Tibial nerve (tissue), 4 donors: ENCODE data around the gene OR4X2. TPM values are rescaled to one million over a fixed set of nuclear protein-coding genes. Genes with fewer than 3 reads are reported as not detected.
"Not testable (repeated sequence)": the region's sequence is repeated elsewhere in the genome, so short reads cannot be mapped to it uniquely, and the experiment has no call there.

ENCODE experiments used
- DNase-seq, 2 donors: peaks; one replicate each; pipeline ENCODE4 v3.0.0-alpha.2; 2019; ENCODE audit warnings: low spot score in 2 of 2
- H3K27ac ChIP-seq, 4 donors: fragments of 200-600 bp; sonication (generic) in 3 of 4; one replicate each; pipeline ENCODE4 v1.5.1; 2017 to 2019; ENCODE audit warnings: mild to moderate bottlenecking in 1 of 4
- H3K27me3 ChIP-seq, 2 donors: fragments of 200-600 bp; sonication (generic) in 1 of 2; one replicate each; pipeline versions ENCODE4 v1.5.1 to v1.6.0; 2017 to 2019
- H3K36me3 ChIP-seq, 3 donors: fragments of 200-600 bp; sonication (generic); one replicate each; pipeline ENCODE4 v1.5.1; 2018 to 2019
- H3K4me1 ChIP-seq, 4 donors: fragments of 200-600 bp; sonication (generic) in 3 of 4; one replicate each; pipeline ENCODE4 v1.5.1; 2017 to 2019
- H3K4me3 ChIP-seq, 4 donors: fragments of 200-600 bp; sonication (generic) in 3 of 4; one replicate each; pipeline ENCODE4 v1.5.1; 2017 to 2019; ENCODE audit warnings: mild to moderate bottlenecking in 1 of 4, moderate library complexity in 1 of 4
- H3K9me3 ChIP-seq, 4 donors: fragments of 200-600 bp; sonication (generic) in 3 of 4; one replicate each; pipeline ENCODE4 v1.5.1; 2017 to 2019
- EP300 ChIP-seq, 2 donors: sonication (generic); formaldehyde crosslinking; IDR thresholded peaks; one replicate each; pipeline ENCODE4 v1.6.1; 2017; ENCODE audit warnings: antibody characterized with exemption in 2 of 2, mild to moderate bottlenecking in 1 of 2
- POLR2A ChIP-seq, 2 donors: fragments of 450-650 bp; IDR thresholded peaks; one replicate each; pipeline ENCODE4 v1.6.1; 2017; ENCODE audit warnings: antibody characterized with exemption in 2 of 2, mild to moderate bottlenecking in 2 of 2, moderate library complexity in 2 of 2
- WGBS, 2 donors: methylation state at CpG; one replicate each; pipeline ENCODE4 v1.1.5; 2018; 5-methylcytosine and 5-hydroxymethylcytosine counted together
- total RNA-seq, 4 donors: library from RNA; depleted of rRNA; stranded (reverse); fragments of >200 nt; gene quantifications; one replicate each; pipeline ENCODE4 v1.1.0, GENCODE V29; 2016
- TF ChIP-seq, protein P1 (sequence below), 5 experiments: fragments of 200-600 bp in 3 of 5; fragments of 450-650 bp in 2 of 5; sonication (generic) in 3 of 5; IDR thresholded peaks; one replicate each; pipeline ENCODE4 v1.5.1; 2016 to 2019; ENCODE audit warnings: antibody characterized with exemption in 5 of 5, mild to moderate bottlenecking in 3 of 5, moderate library complexity in 2 of 5

OR4X2 gene, protein sequence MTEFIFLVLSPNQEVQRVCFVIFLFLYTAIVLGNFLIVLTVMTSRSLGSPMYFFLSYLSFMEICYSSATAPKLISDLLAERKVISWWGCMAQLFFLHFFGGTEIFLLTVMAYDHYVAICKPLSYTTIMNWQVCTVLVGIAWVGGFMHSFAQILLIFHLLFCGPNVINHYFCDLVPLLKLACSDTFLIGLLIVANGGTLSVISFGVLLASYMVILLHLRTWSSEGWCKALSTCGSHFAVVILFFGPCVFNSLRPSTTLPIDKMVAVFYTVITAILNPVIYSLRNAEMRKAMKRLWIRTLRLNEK
- not detected for total RNA-seq

DNA sequence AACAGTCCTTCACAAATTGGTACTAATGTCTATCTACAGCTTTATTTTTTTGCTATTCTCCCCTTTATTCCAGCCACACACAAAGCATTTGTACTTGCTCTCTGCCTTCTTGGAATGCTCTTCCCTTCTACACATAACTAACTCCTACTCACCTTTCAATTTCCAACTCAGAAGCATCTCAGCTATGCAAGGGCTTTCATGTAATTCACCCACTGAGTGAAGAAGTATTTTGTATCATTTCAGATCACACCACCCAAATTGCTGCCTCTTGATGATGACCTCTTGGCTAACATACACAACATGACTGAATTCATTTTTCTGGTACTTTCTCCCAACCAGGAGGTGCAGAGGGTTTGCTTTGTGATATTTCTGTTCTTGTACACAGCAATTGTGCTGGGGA lies at the start of gene OR4X2:
Gene OR4X2, plus strand, starts transcription at position 301 of the 400 bp plus-strand sequence. Its CDS starts 0 bp downstream, at position 301.
- peaks cover 0 to 23% (median 4%) of the 10 kb centered on the region in 4 donors for H3K9me3 ChIP-seq
- no peaks in the 10 kb centered on the region for H3K27me3 ChIP-seq
- H3K4me1 ChIP-seq = no peaks in the 10 kb centered on the region
- no peak for DNase-seq
- H3K36me3 ChIP-seq = no peaks in the 10 kb centered on the region
- TF ChIP-seq, protein P1, sequence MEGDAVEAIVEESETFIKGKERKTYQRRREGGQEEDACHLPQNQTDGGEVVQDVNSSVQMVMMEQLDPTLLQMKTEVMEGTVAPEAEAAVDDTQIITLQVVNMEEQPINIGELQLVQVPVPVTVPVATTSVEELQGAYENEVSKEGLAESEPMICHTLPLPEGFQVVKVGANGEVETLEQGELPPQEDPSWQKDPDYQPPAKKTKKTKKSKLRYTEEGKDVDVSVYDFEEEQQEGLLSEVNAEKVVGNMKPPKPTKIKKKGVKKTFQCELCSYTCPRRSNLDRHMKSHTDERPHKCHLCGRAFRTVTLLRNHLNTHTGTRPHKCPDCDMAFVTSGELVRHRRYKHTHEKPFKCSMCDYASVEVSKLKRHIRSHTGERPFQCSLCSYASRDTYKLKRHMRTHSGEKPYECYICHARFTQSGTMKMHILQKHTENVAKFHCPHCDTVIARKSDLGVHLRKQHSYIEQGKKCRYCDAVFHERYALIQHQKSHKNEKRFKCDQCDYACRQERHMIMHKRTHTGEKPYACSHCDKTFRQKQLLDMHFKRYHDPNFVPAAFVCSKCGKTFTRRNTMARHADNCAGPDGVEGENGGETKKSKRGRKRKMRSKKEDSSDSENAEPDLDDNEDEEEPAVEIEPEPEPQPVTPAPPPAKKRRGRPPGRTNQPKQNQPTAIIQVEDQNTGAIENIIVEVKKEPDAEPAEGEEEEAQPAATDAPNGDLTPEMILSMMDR (IDR thresholded peaks at IDR 0.05) = no peak
- TF ChIP-seq EP300 (IDR thresholded peaks at IDR 0.05) = no peak
- no peak for TF ChIP-seq POLR2A (IDR thresholded peaks at IDR 0.05)
- peak within 1 kb of the TSS in 1 of 4 donors; percentile 0 for H3K27ac ChIP-seq
- H3K4me3 ChIP-seq = no peak within 1 kb of the TSS

DNA sequence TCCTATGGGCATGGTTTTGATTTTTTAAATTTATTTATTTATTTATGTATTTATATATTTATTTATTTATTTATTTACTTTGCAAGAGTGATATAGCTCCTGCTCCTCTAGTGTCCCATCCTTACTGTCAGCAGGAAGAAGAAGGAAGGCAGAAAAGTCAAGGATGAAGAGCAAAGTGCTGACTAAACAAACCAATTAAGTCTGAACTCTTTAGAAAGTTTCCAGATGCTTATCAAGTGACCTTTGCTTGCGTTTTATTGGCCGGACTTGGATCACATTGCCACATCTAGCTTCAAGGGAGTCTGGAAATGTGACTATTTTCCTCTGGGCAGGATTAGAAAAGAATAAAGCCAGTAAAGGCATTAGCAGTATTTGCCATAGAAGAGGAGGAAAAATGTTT lies 37.0 kb upstream of the OR4X2 start:
- no peak for DNase-seq
- Histone ChIP-seq H3K36me3 (no peaks in the 10 kb centered on the region), H3K27me3 (no peaks in the 10 kb centered on the region), H3K4me1 (no peaks in the 10 kb centered on the region), H3K4me3 (no peak overlapping the region), H3K27ac (no peak overlapping the region), H3K9me3 (no peaks in the 10 kb centered on the region)
- WGBS, 2 donors = 89% methylated on average over 2 of the region's 2 CpGs
- TF ChIP-seq, protein P1 (IDR thresholded peaks at IDR 0.05) = no peak
- TF ChIP-seq EP300 (IDR thresholded peaks at IDR 0.05) = no peak
- TF ChIP-seq POLR2A (IDR thresholded peaks at IDR 0.05) = no peak

DNA sequence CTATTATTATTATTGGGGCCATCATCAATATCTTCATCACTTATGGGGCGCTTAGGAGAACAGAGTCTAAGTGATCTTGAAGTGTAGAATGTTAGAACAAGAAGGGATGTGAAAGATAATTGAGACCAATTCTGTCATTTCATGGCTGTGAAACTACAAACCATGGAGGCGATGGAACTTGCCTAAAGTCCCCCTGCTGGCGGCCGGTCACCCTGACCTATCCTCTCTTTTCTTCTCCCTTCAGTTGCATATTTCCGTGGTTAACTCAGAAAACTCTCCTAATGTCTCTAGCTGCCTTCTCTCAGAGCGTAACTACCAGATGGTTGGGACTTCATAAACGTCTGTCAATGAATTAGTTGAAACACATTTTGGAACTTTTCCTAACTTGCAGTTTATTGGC lies 34.9 kb upstream of the OR4X2 start:
- no peaks in the 10 kb centered on the region for H3K27me3 ChIP-seq
- H3K4me3 ChIP-seq = no peak overlapping the region
- TF ChIP-seq, protein P1 (IDR thresholded peaks at IDR 0.05) = peak in 1 of 5 experiments; percentile 11
- no peak for TF ChIP-seq POLR2A (IDR thresholded peaks at IDR 0.05)
- no peak for DNase-seq
- no peaks in the 10 kb centered on the region for H3K36me3 ChIP-seq
- no peaks in the 10 kb centered on the region for H3K4me1 ChIP-seq
- no peaks in the 10 kb centered on the region for H3K9me3 ChIP-seq
- WGBS, 2 donors = 24 to 29% methylated on average over 7 of the region's 7 CpGs
- no peak overlapping the region for H3K27ac ChIP-seq

DNA sequence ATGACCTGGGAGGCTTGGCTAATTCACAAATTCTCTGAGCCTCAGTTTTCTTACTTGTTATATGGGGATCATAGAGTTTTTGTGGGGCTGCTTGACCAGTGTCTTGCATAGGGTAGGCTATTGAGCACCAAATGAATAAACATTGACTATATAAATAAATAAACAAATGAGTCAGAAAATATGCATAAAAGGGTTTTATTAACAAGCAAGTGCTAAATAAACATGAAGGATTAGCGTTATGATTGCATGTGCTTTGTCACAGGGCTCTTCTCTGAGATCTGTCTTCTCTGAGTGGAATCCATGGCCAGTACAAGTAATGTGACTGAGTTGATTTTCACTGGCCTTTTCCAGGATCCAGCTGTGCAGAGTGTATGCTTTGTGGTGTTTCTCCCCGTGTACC lies 28.4 kb upstream of the OR4X2 start, which contains the start of gene OR4B1:
Gene OR4B1, plus strand, starts transcription at position 301 of the 400 bp plus-strand sequence. Its CDS starts 0 bp downstream, at position 301.
- no peaks in the 10 kb centered on the region for H3K36me3 ChIP-seq
- no peak within 1 kb of the TSS for H3K27ac ChIP-seq
- no peak for DNase-seq
- H3K4me1 ChIP-seq = no peaks in the 10 kb centered on the region
- no peaks in the 10 kb centered on the region for H3K9me3 ChIP-seq
- TF ChIP-seq POLR2A (IDR thresholded peaks at IDR 0.05) (no peak), EP300 (IDR thresholded peaks at IDR 0.05) (no peak)
- TF ChIP-seq, protein P1 (IDR thresholded peaks at IDR 0.05) = no peak
- WGBS, 2 donors = 58 to 79% methylated on average over 2 of the region's 2 CpGs
- H3K4me3 ChIP-seq = no peak within 1 kb of the TSS
- H3K27me3 ChIP-seq = no peaks in the 10 kb centered on the region

DNA sequence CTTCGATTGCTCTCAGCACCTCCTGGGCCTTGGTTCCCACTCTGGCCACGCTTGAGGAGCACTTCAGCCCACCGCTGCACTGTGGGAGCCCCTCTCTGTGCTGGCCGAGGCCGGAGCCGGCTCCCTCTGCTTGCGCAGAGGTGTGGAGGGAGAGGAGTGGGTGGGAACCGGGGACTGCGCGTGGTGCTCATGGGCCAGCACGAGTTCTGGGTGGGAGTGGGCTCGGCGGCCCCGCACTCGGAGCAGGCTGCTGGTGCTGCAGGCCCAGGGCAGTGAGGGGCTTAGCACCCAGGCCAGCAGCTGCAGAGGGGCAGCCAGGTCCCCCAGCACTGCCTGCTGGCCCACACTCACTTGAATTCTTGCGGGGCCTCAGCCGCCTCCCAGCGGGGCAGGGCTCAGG lies 16.1 kb upstream of the OR4X2 start:
- no peak for DNase-seq
- Histone ChIP-seq H3K4me1 (no peaks in the 10 kb centered on the region), H3K9me3 (peaks cover 0 to 29% (median 0%) of the 10 kb centered on the region in 4 donors), H3K4me3 (no peak overlapping the region), H3K36me3 (no peaks in the 10 kb centered on the region), H3K27ac (no peak overlapping the region), H3K27me3 (no peaks in the 10 kb centered on the region)
- TF ChIP-seq POLR2A (IDR thresholded peaks at IDR 0.05) (no peak), EP300 (IDR thresholded peaks at IDR 0.05) (no peak)
- TF ChIP-seq, protein P1 (IDR thresholded peaks at IDR 0.05) = no peak
- 68 to 85% methylated on average over 9 to 15 of the region's 18 CpGs for WGBS, 2 donors

DNA sequence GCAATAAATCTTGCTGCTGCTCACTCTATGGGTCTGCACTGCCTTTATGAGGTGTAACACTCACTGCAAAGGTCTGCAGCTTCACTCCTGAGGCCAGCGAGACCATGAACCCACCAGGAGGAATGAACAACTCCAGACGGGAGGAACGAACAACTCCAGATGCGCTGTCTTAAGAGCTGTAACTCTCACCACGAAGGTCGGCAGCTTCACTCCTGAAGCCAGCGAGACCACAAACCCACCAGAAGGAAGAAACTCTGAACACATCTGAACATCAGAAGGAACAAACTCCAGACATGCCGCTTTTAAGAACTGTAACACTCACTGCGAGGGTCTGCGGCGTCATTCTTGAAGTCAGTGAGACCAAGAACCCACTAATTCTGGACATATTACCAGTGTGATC lies 14.8 kb upstream of the OR4X2 start:
- H3K36me3 ChIP-seq, DNase-seq, H3K4me1 ChIP-seq, H3K4me3 ChIP-seq, H3K27me3 ChIP-seq, H3K27ac ChIP-seq: not testable (repeated sequence)
- WGBS, 2 donors = 90 to 93% methylated on average over 11 of the region's 11 CpGs
- H3K9me3 ChIP-seq = peaks cover 0 to 29% (median 0%) of the 10 kb centered on the region in 4 donors
